H4 (cell line): ENCODE measurements around the gene ANKRD33B. TPM values are rescaled to one million over a fixed set of nuclear protein-coding genes. Genes with fewer than 3 reads are reported as not detected.
"Not testable (repeated sequence)": the region's sequence is repeated elsewhere in the genome, so short reads cannot be mapped to it uniquely, and the experiment has no call there.

Experiments
- DNase-seq: peaks from one replicate; pipeline ENCODE4 v3.0.0-alpha.2; 2015; ENCODE audit warnings: low spot score
- total RNA-seq: library from RNA; depleted of rRNA; stranded (reverse); fragments of >200 nt; shearing (Covaris generic); gene quantifications from 2 replicates; pipeline ENCODE4 v1.2.3, GENCODE V29; 2014

ANKRD33B gene
- total RNA-seq, 1 experiment from 2014 or later: 1.3 TPM

- DNase-seq: no peak
These were observed 6.8 kb upstream of the ANKRD33B start for GRCh38 chr5:10556893-10557746.

DNA sequence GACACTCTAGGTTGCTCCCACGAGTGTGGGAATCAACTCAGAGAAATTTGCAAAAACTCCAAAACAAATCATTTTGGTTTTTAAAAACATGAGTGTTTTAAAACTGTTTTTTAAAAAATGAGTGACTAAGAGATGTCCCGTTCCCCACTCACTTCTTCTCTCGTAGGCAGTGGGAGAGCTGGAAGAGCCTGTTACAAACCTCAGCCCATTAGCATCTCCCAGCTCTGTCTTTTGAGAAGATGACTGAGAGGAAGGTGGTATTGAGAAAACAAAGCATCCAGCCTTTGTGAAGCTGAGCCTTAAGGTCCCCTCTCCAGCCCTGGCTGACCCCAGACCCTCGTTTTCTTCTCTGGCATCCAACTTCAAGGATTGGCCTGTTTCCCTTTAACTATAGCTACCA, 4.7 kb upstream of the ANKRD33B start:
- no peak for DNase-seq

DNA sequence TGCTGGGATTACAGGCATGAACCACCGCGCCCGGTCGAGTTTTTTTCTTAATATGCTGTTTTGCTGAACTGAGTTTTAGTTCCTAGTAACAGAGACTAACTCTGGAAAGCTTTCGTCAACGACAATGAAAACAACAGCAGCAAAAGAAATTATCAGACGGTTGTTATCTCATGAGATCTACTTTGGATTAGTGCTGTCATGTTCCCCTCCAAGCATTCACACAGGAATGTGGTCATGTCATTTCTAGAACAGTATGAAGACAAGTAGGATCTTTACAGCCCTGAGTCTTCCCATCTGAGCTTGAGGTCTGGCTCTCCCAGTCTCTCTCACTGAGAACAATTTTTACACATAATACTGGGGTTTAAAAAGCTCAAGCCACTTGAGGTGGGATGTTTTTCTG, 4.0 kb upstream of the ANKRD33B start:
- DNase-seq: no peak

GRCh38 chr5:10562201-10563109, 1.4 kb upstream of the ANKRD33B start:
- DNase-seq: no peak

DNA sequence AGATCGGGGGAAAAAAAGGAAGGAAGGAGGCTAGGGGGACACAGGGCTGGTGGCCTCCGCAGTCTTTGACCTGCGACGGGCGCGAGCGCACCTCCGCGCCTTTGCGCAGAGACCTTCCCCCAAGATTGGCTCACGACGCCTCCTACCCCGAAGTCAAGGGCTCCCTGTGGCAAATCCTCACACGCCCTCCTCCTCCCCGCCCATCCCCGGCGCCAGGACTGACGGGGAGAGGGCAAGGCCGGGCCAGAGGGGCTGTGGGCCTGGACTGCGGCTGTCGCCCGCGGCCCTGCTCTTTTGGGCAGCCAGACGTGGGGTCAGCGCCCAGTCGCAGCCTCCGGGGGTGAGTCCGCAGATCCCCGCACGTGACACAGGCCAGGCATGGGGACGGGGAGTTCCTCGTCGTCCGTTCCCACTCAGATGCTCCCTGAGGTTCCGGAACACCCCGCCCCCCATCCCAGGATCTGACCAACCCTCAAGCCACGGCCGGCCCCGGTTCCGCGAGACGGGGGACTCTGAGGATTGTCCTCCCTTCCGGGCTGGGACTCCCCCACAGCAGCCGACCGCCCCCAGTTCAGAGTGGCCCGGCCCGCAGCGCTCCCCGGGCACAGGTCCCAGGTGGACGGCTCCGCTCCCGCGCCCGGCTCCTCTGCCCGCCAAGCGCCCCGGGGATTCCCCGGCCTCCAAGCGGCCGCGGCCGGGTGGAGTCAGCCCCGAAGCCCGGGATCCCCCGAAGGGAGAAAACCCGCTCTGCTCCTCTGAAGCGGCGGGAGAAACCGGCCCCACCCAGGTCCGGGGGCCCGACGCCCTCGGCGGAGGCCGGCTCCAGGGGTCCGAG, 543 bp upstream of the ANKRD33B start:
- DNase-seq: no peak

DNA sequence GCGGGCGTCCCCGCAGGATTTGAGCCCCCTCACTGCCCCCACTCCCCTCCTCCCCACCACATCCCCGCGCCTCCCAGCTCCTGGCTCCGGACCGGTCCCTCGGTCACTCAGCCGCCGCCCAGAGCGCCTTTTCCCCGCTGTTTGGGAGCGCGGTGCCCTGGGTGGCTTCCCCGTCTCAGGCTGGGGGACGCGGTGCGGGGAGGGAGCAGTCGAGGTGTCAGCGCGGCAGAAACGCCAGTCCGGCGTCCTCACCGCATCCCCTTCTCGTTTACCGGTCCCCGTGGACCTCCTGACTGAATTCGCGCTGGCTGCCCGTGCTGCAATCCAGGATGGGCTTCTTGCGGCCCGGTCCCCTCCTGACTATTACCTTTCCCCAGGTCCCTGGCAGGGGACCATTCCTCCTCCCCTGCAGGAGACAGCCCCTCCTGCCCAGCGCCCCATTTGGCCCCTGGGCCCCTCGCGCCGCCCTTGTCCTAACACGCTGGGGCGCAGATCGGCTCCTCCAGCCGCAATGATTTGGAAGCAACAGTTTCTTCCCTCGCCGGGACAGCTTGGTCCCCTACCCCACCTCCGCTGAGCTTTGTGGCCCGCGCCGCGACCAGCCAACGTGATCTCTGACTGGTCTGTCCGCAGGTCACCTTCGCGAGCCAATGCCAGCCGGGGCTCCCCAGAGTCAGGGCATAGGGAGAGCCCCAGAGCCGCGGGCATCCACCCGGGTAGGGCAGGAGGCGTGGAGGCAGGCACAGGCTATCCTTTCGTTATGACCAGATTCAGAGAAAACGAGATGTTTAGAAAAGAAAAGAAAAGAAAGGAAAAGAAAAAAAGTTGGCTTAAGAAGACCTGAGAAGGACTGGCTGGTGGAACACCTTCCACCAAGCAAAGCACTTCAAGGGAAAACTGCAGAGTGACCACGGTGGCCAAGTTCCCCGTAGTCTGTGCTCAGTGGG, 1.2 kb downstream of the ANKRD33B start:
- DNase-seq: no peak

DNA sequence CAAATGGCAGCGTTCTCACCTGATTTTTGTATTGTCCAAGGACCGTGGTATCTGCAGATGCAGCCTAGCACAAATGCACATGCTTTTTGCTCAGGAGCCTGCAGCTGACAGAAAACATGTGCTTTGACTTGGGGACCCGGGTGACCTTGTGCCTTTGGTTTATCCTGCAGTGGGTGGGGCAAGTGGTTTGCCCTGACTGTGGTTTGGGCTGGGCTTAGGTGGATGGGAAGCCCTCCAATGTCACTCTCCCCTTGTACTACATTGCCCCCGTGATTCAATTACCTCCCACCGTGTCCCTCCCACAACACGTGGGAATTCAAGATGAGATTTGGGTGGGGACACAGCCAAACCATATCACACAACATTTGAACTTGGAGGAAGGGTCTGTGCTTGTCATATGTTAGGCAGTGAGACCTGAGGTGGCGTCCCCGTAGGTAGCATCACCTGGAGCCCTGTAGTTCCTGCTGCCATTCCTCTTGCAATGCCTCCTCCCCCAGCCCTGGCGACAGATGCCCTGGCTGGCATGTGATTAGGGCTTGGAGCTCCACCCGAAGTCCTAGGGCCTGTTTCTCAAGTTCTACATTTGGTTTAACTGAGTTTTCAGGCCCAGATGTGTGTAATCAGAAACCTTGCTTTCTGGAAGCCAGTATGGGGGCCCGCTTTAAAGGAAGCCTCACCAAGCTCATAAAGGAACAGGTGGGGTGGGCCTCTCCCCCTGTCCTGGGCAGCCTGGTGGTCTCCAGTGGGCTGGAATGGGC, 2.1 kb downstream of the ANKRD33B start:
- no peak for DNase-seq

DNA sequence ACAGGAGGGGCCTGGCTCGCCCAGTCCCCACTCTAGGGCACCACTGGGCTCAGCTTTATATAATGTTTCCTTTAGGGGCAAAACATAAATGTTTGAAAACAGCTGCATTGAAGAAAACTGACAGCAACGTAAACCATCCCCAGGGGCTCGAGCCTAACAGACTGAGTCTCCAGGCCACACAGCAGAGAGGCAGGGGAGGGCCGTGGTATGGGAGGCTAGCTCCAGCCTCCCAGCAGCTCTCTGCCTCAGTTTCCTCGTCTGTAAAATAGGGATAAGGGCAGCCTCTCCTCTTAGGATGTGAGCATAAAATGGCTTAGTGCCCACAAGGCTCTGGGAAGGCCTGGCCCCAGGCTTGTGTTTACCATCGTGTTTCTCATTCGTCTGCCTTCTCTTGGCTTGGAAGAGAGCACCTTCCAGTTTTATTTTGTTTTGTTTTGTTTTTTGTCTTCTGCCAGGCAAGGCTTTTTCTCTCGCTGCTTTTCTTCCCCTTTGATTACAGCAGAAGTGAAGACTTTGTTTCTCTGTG, 2.7 kb downstream of the ANKRD33B start:
- DNase-seq: no peak

DNA sequence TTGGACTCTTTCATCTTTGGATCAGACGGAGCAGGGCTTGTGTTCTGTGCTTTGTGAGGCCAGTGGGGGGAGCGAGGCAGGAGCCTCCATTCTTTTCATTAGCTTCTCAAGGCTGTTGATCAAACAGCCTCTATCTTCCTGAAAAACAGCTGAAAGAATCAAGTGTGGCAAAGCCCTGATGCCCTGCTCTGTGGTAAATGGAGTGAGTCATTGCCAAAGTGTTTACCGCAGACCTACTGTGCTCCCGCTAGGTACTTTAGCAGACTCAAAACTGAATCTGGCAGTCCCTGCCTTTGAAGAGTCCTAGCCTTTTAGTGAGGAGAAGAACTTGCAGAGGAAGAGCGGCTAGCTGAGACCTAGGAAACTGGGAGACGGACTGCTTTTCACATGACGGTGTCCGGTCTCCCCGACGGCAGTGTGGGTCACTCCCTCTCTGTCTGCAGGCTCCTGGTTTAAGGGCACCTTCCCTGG, 3.3 kb downstream of the ANKRD33B start:
- DNase-seq: no peak

- DNase-seq: no peak
These were observed 4.0 kb downstream of the ANKRD33B start for GRCh38 chr5:10567781-10568321.

DNA sequence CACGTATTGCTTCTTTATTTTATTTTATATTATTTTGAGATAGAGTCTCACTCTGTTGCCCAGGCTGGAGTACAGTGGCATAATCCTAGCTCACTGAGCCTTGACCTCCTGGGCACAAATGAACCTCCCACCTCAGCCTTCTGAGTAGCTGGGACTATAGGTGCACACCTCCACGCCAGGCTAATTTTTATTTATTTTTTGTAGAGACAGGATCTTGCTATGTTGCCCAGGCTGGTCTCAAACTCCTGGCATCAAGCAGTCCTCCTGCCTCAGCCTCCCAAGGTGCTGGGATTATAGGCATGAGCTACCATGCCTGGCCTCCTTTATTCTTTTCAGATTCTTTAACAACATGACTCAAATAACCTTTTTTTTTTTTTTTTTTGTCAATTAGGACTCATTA, 6.7 kb downstream of the ANKRD33B start:
- DNase-seq: not testable (repeated sequence)

GRCh38 chr5:10572451-10572850, 8.6 kb downstream of the ANKRD33B start:
- DNase-seq: no peak

- no peak for DNase-seq
These were observed 9.7 kb downstream of the ANKRD33B start for GRCh38 chr5:10573487-10574145.

DNA sequence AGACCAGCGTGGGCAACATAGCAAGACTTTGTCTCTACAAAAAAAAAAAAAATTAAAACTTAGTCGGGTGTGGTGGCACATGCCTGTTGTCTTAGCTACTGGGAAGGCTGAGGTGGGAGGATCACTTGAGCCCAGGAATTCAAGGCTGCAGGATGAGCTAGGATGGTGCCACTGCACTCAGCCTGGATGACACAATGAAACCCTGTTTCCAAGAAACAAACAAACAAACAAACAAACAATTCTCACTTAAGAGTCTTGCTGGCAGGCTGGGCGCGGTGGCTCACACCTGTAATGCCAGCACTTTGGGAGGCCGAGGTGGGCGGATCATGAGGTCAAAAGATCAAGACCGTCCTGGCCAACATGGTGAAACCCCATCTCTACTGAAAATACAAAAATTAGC, 11.0 kb downstream of the ANKRD33B start:
- not testable (repeated sequence) for DNase-seq

- no peak for DNase-seq
These were observed 12.4 kb downstream of the ANKRD33B start for GRCh38 chr5:10576121-10576789.

GRCh38 chr5:10576790-10577189, 12.9 kb downstream of the ANKRD33B start:
- no peak for DNase-seq

DNA sequence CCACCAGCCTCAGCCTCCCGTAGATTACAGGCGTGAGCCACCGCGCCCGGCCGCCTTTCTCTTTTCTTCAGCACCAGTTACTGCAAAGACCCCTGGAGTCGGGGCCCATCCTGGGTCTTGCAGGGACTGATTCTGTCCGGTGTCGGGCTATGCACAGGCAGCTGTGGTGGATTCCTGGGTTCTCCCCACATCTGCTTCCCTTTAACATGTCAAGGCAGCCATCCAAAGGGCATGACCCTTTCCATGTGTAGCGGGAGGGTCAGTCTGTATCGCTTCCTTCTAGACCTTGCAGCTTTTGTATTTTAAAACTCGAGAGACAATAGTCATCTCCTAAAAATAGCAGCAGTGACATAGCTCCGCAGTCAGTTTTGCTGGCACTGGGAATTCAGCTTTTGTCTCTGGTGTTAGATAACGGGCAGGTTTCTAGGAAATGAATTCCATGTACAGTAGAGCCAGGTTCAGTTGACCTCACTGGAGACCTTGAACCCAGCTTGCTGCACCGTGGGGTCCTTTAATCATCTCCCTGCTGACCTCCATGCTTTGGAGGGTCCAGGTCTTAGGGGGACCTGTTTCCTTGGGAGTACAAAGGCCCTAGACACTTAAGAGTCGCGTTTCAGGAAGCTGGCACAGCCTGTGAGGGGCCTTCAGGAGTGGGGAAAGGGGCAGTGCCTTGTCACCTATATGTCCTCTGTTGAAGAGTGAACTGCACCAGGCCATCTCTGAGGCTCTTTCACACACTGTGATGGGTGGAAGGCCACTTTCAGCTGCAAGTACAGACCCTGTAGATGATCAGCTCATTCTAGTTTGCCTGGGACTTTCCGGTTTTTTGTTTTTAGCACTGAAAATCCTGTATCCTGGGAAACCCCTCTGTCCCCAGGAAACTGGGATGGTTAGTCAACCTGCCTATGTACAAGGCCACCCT, 13.8 kb downstream of the ANKRD33B start:
- DNase-seq: no peak
